ENCODE data around the gene TRAK1.

TRAK1 gene

DNA sequence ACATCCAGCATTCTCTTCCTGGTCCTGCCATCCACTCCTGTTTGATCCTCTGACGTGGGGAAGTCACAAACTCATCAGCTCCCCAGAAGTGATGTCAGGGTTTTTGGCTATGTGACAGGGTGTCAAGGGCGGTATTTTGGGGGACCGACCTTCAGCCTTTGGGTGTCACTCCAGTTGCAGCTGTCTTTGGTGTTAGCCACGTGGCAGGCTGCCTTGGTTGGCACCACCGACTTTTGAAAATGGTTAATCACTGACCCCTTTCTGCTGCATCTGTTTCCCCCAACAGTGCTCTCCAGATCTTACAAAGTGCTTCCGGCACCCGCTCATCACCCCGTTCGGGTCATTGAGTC is 86.6 kb downstream of the TRAK1 start:
- DNase-seq (ENCODE audit: low read depth) = no peak

DNA sequence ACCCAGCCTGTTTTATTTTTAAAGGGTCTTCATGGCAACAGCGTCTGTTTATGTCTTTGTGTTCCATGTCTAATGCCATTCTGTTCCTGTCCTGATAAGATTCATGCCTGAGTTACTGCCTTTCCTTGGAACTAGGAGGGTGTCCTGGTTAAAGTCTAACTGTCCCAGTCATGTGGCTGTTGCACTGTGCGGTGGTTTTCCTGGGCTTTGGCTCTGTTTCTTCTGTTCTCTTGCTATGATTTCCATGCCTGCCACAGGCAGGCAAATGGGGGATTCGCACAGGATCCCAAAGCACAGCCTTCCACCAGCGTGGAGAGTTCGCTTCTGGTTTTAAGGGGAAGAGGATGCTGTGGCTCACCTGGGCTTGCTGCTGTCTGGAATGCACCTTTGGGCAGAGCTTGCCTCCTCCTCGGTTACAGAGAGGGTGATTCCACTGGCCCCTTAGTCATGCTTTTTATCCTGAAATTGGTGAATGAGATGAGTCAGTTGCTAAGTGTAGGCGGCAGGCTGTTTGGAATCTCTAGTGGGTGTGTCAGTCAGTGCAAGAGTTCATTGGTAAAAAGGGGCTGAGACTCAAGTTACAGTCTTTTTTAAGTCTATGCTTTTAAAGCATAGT is 88.1 kb downstream of the TRAK1 start:
- peak; percentile 84 for DNase-seq (ENCODE audit: low read depth)

GRCh38 chr3:42180901-42181300 is 89.7 kb downstream of the TRAK1 start:
- no peak for DNase-seq (ENCODE audit: low read depth)

- DNase-seq (ENCODE audit: low read depth) = peak; percentile 63
These were observed 91.4 kb downstream of the TRAK1 start for GRCh38 chr3:42182555-42182954.

GRCh38 chr3:42183991-42184632 is 93.0 kb downstream of the TRAK1 start:
- DNase-seq (ENCODE audit: low read depth) = no peak

- DNase-seq (ENCODE audit: low read depth) = peak; percentile 69
These were observed 93.7 kb downstream of the TRAK1 start for GRCh38 chr3:42184651-42185443.

- no peak for DNase-seq (ENCODE audit: low read depth)
These were observed 96.8 kb downstream of the TRAK1 start for GRCh38 chr3:42187936-42188335.

DNA sequence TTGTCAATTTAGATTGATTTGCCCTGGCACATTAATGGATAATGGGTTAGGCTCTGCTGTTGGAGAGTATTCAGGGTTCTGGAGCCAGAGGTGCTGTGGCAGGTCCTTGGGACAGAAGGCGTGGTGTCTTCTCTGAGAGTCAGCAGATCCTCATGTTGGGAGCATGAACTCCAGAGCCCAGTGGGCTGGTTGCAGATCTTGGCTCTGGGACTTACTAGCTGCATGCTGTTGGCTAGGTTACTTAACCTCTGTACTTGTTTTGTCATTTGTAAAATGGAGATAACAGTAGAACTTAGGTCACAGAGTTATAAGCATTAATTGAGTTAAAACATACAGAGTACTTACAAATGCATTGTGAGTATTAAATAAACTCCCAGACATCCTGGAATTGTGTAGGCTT is 97.2 kb downstream of the TRAK1 start:
- no peak for DNase-seq (ENCODE audit: low read depth)

DNA sequence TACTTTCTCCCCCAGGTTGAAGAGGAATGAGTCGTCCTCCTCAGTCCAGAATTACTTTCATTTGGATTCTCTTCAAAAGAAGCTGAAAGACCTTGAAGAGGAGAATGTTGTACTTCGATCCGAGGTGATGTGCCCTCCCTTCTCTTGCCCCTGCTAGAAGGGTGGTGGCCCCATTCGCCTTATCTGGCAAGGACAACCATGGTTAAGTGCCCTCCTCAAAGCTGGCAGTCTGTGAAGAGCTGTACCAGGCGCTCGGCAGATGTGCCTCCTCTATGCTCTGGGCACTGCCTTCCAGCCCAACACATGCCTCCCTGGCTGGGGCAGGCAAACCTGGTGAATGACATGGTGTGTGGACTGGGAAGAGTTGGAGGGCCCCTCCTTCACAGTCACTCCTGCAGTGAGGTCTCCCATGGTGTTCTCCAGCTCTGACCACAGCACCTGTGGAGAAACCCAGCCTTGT is 97.9 kb downstream of the TRAK1 start:
- DNase-seq (ENCODE audit: low read depth) = no peak

DNA sequence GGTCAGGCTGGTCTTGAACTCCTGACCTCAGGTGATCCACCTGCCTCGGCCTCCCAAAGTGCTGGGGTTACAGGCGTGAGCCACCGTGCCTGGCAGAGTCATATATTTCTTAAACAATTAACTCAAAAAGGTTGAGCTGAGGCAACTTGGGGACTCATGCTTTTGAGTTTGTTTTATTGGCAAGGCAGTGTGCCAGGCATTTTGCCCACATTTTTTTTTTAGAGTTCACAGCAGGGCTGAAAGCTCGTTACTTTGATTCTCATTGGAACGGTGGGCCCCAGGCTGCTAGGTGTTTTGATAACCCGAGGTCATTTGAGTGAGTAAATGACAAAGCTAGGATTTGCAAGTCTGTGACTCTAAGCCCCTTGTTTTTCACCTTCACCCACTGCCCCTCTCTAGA is 98.6 kb downstream of the TRAK1 start:
- DNase-seq (ENCODE audit: low read depth) = no peak

DNA sequence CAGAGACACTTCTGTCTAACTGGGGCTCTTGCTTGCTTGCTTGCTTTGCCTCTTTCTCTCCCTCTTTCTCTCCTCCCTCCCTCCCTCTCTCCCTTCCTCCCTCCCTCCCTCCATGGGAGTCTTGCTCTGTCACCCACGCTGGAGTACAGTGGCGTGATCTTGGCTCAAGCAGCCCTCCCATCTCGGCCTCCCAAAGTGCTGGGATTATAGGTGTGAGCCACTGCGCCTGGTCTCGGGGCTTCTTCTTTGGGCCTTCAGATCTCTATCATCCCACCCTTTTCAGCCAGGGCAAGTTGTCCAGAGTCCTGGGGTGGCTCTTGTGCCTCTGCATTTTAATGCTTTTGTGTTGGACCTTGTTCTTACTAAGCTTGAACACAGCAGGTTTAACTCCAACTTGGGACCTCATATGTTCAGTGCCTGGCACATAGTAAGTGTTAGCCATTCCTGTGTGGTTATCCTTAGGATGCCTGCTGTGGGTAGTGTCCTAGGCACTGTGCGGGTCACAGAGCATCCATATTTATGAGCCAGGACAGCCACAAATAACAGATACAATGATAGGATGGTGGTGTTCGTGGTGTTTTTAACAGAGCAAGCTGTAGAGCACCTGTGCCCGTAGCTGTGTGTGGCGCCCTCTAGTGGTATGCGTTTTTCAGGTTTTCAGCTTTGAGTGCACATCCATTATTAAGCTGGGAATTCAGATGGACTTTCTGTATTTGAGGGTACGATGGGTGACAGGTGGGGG is 99.7 kb downstream of the TRAK1 start:
- DNase-seq (ENCODE audit: low read depth) = no peak

DNA sequence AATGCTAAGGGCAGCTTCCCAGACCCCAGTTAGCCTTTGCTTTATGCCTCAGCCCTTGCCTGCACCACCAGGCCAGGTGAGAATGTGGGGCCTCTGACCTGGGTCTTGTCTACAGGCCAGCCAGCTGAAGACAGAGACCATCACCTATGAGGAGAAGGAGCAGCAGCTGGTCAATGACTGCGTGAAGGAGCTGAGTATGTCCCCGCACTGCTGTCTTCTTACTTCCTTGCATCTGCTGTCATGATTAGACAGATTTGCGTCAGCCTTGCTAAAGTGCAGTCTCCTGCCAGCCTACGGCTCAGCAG is 100.2 kb downstream of the TRAK1 start:
- no peak for DNase-seq (ENCODE audit: low read depth)

GRCh38 chr3:42192334-42193200 is 101.4 kb downstream of the TRAK1 start:
- no peak for DNase-seq (ENCODE audit: low read depth)

- DNase-seq (ENCODE audit: low read depth) = no peak
These were observed 103.9 kb downstream of the TRAK1 start for GRCh38 chr3:42194943-42195510.

DNA sequence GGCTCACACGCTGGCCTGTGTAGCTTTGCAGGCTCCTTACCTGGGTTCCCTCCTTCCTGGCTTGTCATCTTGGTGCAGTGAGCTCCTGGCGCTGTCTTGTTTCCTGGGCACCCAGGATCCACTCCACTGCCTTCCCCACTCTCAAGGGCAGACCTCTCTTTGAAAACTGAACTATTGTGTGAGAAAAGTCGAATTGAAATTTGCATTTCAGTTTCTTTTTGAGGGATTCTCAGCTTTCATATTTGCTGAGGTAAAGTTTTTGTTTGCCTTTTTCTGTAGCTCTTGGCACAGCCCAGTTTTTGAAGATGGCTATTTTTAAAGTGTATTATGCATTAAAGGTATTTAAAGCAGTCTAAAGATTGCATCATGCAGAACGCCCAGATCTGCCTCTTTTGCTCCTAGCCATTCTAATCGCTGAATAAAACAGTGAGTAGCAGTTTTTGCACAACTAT is 104.7 kb downstream of the TRAK1 start:
- DNase-seq (ENCODE audit: low read depth) = no peak

DNA sequence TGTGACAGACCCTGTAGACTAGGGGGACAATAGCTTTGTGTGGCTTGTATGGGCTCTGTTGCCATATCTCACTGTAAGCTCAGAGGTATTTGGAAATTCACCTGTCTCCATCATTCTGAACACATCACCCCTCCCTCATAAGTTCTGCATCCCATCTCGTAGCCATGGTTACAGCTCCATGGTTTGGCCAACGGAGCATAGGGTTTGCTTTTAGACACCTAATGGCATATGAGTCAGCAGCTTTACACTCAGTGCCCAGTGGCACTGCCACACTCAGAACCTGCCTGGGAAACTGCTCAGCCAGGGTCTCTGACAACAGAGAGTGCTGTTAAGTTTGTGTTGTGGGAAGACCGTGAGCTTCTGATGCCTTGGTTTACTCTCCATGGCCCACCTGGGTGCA is 107.6 kb downstream of the TRAK1 start:
- no peak for DNase-seq (ENCODE audit: low read depth)

GRCh38 chr3:42202217-42202865 is 111.2 kb downstream of the TRAK1 start:
- no peak for DNase-seq (ENCODE audit: low read depth)

GRCh38 chr3:42204867-42205599 is 113.9 kb downstream of the TRAK1 start:
- no peak for DNase-seq (ENCODE audit: low read depth)

DNA sequence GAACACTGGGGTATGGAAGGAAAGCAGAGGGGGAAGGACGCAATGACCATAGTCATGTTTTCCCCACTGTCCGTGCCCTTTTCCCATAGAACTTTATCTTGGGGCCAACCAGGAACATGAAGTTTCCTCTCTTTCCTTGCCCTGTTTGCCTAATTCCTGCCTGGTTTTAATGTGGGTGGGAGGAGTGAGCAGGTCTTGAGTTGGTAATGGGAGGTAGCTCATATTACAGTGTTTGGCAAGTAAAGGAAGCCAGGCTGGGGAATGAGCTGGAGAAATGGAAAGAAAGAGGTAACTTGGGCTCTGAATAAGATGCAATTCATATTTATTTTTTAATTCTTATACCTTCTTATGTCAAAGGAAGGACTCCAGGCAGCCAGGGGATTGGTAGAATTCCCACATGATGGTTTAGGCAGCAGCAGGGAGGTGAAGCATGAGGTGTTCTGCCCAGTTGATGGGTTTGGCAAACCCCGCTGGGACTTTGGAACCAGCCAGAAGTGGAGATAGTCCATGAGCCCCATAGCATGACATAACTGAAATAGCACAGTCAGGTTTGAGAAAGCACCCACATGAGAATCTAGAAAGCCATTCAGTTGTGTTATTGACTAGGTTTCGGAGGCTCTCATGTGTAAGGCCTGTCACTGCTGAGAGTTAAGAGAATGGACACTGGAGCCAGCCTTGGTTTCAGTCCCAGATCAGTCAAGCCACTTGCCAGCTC is 114.8 kb downstream of the TRAK1 start:
- no peak for DNase-seq (ENCODE audit: low read depth)

DNA sequence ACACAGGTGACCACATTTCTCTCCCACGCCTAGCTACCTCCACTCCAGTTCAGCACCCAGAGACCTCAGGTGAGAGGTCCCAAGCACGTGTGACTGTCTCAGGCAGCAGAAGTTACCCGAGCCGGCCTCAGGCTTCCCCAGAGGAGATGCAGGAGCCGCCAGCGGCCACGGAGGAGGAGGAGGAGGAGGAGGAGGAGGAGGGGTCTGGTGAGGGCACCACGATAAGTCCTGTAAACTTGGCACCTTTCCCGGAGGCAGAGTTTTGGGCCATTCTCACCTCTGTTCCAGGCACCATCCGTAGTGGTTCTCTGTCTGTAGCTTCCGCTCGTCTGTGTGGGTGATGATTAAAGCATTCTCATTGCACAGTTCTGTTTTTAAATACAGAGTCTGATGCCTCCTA is 118.8 kb downstream of the TRAK1 start:
- no peak for DNase-seq (ENCODE audit: low read depth)

Measured in stromal cell of bone marrow (primary cell).